HCT116 (cell line): ENCODE measurements around the gene ZNF341. TPM values are rescaled to one million over a fixed set of nuclear protein-coding genes. Genes with fewer than 3 reads are reported as not detected.

Source experiments
- ATAC-seq: fragments of 200-7000 bp; cut with Tn5 transposase; 2 replicates; pipeline ENCODE4 v1.9.1; 2020; ENCODE audit warnings: mild to moderate bottlenecking, moderate library complexity
- BruUV-seq: library from RNA; stranded (reverse); fragments of 400-500 nt; replicated peaks from 2 replicates; lab custom pipeline; 2021; lab: Mats Ljungman, UMichigan
- CTCF ChIA-PET: fragments of 300-600 bp; sonication (Branson Sonifier 250); formaldehyde crosslinking; loops from one replicate; lab custom pipeline; 2021; ENCODE audit warnings: antibody characterized with exemption; lab: Charles Lee
- POLR2A ChIA-PET: fragments of 300-600, 350-600 bp; sonication (Branson Sonifier 250); formaldehyde crosslinking; loops from one replicate; lab custom pipeline; 2021; ENCODE audit warnings: antibody characterized with exemption; lab: Charles Lee
- RAD21 ChIA-PET, 2 experiments: fragments of 300-600 bp; sonication (Branson Sonifier 250); formaldehyde crosslinking; loops; one replicate each; lab custom pipeline; 2023; ENCODE audit warnings: low total read pairs in 2 of 2; ENCODE audit not compliant: uncharacterized antibody in 2 of 2, unreplicated experiment in 2 of 2, low non-redundant PET in 1 of 2; lab: Charles Lee
- DNase-seq: peaks from one replicate; pipeline ENCODE4 v3.0.0-alpha.2; 2010; ENCODE audit warnings: low read depth, low spot score
- H2AFZ ChIP-seq: fragments of 200-600 bp; shearing (Covaris generic), sonication (generic); 2 replicates; pipeline ENCODE4 v1.6.1; 2017; ENCODE audit warnings: low read depth, mixed run types, mixed read lengths, antibody characterized with exemption, low read length; ENCODE audit not compliant: poor library complexity, severe bottlenecking
- H3K27ac ChIP-seq: 2 replicates; pipeline ENCODE4 v1.5.1; 2012; ENCODE audit warnings: low read depth, low read length
- H3K27me3 ChIP-seq: fragments of 200-600 bp; sonication (generic); 2 replicates; pipeline ENCODE4 v1.6.1; 2016; ENCODE audit warnings: mixed run types, low read length, mixed read lengths; ENCODE audit not compliant: insufficient read depth
- H3K36me3 ChIP-seq, 2 experiments: fragments of 200-500 bp in 1 of 2; fragments of 200-600 bp in 1 of 2; sonication (Bioruptor generic) in 1 of 2; sonication (generic) in 1 of 2; 2 replicates each; pipeline versions ENCODE4 v1.5.1 to v1.6.1; 2014 to 2016; ENCODE audit warnings: low read length in 2 of 2, inconsistent platforms in 1 of 2, mixed read lengths in 1 of 2, mixed run types in 1 of 2; ENCODE audit not compliant: insufficient read depth in 2 of 2, control insufficient read depth in 1 of 2
- H3K4me1 ChIP-seq, 2 experiments: fragments of 200-600 bp in 1 of 2; sonication (generic) in 1 of 2; 2 replicates each; pipeline versions ENCODE4 v1.5.1 to v1.6.1; 2012 to 2017; ENCODE audit warnings: low read length in 2 of 2, inconsistent platforms in 1 of 2, mild to moderate bottlenecking in 1 of 2, mixed read lengths in 1 of 2, mixed run types in 1 of 2, moderate library complexity in 1 of 2; ENCODE audit not compliant: insufficient read depth in 2 of 2, control insufficient read depth in 1 of 2
- H3K4me2 ChIP-seq: fragments of 200-600 bp; sonication (generic); 2 replicates; pipeline ENCODE4 v1.6.1; 2017; ENCODE audit warnings: mixed run types, low read length, mixed read lengths
- H3K4me3 ChIP-seq, 2 experiments: fragments of 200-600 bp in 1 of 2; sonication (generic) in 1 of 2; replicated peaks in 1 of 2; 2 replicates each; pipeline ENCODE4 v1.5.1; 2011 to 2016; ENCODE audit warnings: low read length in 2 of 2, control low read depth in 1 of 2, low read depth in 1 of 2, mild to moderate bottlenecking in 1 of 2, mixed read lengths in 1 of 2, mixed run types in 1 of 2
- H3K79me2 ChIP-seq: fragments of 200-600 bp; sonication (generic); 2 replicates; pipeline ENCODE4 v1.6.1; 2017; ENCODE audit warnings: mild to moderate bottlenecking, mixed run types, low read length, moderate library complexity, mixed read lengths; ENCODE audit not compliant: insufficient read depth
- H3K9ac ChIP-seq: fragments of 200-600 bp; sonication (generic); 2 replicates; pipeline ENCODE4 v1.6.1; 2016; ENCODE audit warnings: low read length, mixed read lengths
- H3K9me2 ChIP-seq: fragments of 200-600 bp; sonication (generic), shearing (Covaris generic); 2 replicates; pipeline ENCODE4 v1.6.1; 2017; ENCODE audit warnings: mixed run types, mild to moderate bottlenecking, moderate library complexity; ENCODE audit not compliant: insufficient read depth
- H3K9me3 ChIP-seq, 2 experiments: fragments of 200-500 bp in 1 of 2; fragments of 200-600 bp in 1 of 2; sonication (Bioruptor generic) in 1 of 2; sonication (generic) in 1 of 2; 2 replicates each; pipeline ENCODE4 v1.6.1; 2014 to 2017; ENCODE audit warnings: low read length in 2 of 2, mixed read lengths in 2 of 2, inconsistent platforms in 1 of 2, low read depth in 1 of 2, mild to moderate bottlenecking in 1 of 2, mixed run types in 1 of 2, moderate library complexity in 1 of 2; ENCODE audit not compliant: control insufficient read depth in 1 of 2, insufficient read depth in 1 of 2
- H4K20me1 ChIP-seq: fragments of 200-600 bp; sonication (generic), shearing (Covaris generic); 2 replicates; pipeline ENCODE4 v1.6.1; 2017; ENCODE audit warnings: mixed run types, mild to moderate bottlenecking, moderate library complexity; ENCODE audit not compliant: insufficient read depth
- ATF3 ChIP-seq: IDR thresholded peaks from 2 replicates; pipeline ENCODE4 v1.6.1; 2012
- CBX3 ChIP-seq: IDR thresholded peaks from 2 replicates; pipeline ENCODE4 v1.6.1; 2012; ENCODE audit warnings: low read depth
- EGR1 ChIP-seq: IDR thresholded peaks from 2 replicates; pipeline ENCODE4 v1.6.1; 2012; ENCODE audit warnings: low read depth
- EZH2 ChIP-seq: fragments of 200-600 bp; sonication (generic); IDR thresholded peaks from 2 replicates; pipeline ENCODE4 v1.6.1; 2017; ENCODE audit warnings: antibody characterized with exemption, mixed run types
- EZH2phosphoT487 ChIP-seq: fragments of 200-600 bp; IDR thresholded peaks from 2 replicates; pipeline ENCODE4 v1.6.1; 2018; ENCODE audit warnings: antibody characterized with exemption, borderline replicate concordance
- JUND ChIP-seq: IDR thresholded peaks from 2 replicates; pipeline ENCODE4 v1.6.1; 2012
- MAX ChIP-seq: IDR thresholded peaks from 2 replicates; pipeline ENCODE4 v1.6.1; 2012
- POLR2A ChIP-seq: IDR thresholded peaks from 2 replicates; pipeline ENCODE4 v1.7.0; 2011; ENCODE audit warnings: borderline replicate concordance; ENCODE audit not compliant: insufficient read depth, insufficient read length; ENCODE audit errors: extremely low read depth
- POLR2AphosphoS5 ChIP-seq: IDR thresholded peaks from 2 replicates; pipeline ENCODE4 v1.6.1; 2011; ENCODE audit warnings: mild to moderate bottlenecking, low read depth, low read length, moderate library complexity
- SP1 ChIP-seq: IDR thresholded peaks from 2 replicates; pipeline ENCODE4 v1.6.1; 2012; ENCODE audit warnings: low read depth
- TCF7L2 ChIP-seq: IDR thresholded peaks from 2 replicates; pipeline ENCODE4 v1.7.0; 2011; ENCODE audit warnings: borderline replicate concordance, inconsistent platforms; ENCODE audit not compliant: insufficient read depth, insufficient read length; ENCODE audit errors: extremely low read depth
- ZFX ChIP-seq: fragments of 450-650 bp; IDR thresholded peaks from 2 replicates; pipeline ENCODE4 v1.6.1; 2017
- intact Hi-C: fragments of 100-400 bp; cut with micrococcal nuclease; formaldehyde crosslinking; loops from 2 replicates; pipeline ENCODE4 v1.10.0; 2022
- total RNA-seq: library from RNA; stranded (reverse); gene quantifications from one replicate; pipeline ENCODE4 v1.2.1, GENCODE V29; 2021; ENCODE audit not compliant: unreplicated experiment

ZNF341 gene
- total RNA-seq, 1 experiment from 2014 or later: 4.9 TPM

- no peak overlapping the region for H3K4me3 ChIP-seq
- no peaks in the 10 kb centered on the region for H3K4me1 ChIP-seq
- no peaks in the 10 kb centered on the region for H3K27me3 ChIP-seq
- no peaks in the 10 kb centered on the region for H4K20me1 ChIP-seq
- H3K36me3 ChIP-seq: no peaks in the 10 kb centered on the region
- no peaks in the 10 kb centered on the region for H3K9me2 ChIP-seq
- DNase-seq: no peak
- intact Hi-C loops: no loop called here
- no peak overlapping the region for H2AFZ ChIP-seq
- H3K9me3 ChIP-seq: no peaks in the 10 kb centered on the region
- ChIA-PET CTCF (no interaction called here), RAD21 (no interaction called here), POLR2A (no interaction called here)
- no TSS peak for BruUV-seq
- peaks cover 79% of the 10 kb centered on the region for H3K79me2 ChIP-seq
- no peak for ATAC-seq
- no peak for TF ChIP-seq ATF3
- TF ChIP-seq EZH2phosphoT487: no peak
- TF ChIP-seq JUND: no peak
- no peak for TF ChIP-seq SP1
- H3K4me2 ChIP-seq: no peak overlapping the region
- no peak overlapping the region for H3K27ac ChIP-seq
- no peak overlapping the region for H3K9ac ChIP-seq
Observed at GRCh38 chr20:33839591-33839990, 107.8 kb downstream of the ZNF341 start.

- Histone ChIP-seq H3K4me1 (no peaks in the 10 kb centered on the region), H3K9ac (no peak overlapping the region), H4K20me1 (no peaks in the 10 kb centered on the region), H3K27ac (no peak overlapping the region), H3K9me2 (no peaks in the 10 kb centered on the region), H3K4me3 (no peak overlapping the region), H3K4me2 (no peak overlapping the region), H2AFZ (no peak overlapping the region), H3K36me3 (no peaks in the 10 kb centered on the region), H3K9me3 (no peaks in the 10 kb centered on the region), H3K27me3 (no peaks in the 10 kb centered on the region), H3K79me2 (peaks cover 79% of the 10 kb centered on the region)
- intact Hi-C loops: no loop called here
- ChIA-PET RAD21 (no interaction called here), CTCF (no interaction called here), POLR2A (no interaction called here)
- DNase-seq (no peak), ATAC-seq (no peak)
- no peak for TF ChIP-seq TCF7L2
- TF ChIP-seq EGR1: no peak
- TF ChIP-seq MAX: no peak
- TF ChIP-seq EZH2: no peak
- TF ChIP-seq POLR2AphosphoS5: no peak
- TF ChIP-seq ZFX: no peak
- no peak for TF ChIP-seq CBX3
- TF ChIP-seq POLR2A: no peak
- BruUV-seq: no TSS peak
Observed at GRCh38 chr20:33840160-33840559, 108.4 kb downstream of the ZNF341 start.
